ENCODE data around the gene ATXN10. TPM values are rescaled to one million over a fixed set of nuclear protein-coding genes. Genes with fewer than 3 reads are reported as not detected.

ATXN10 gene
- total RNA-seq, 1 donor from 2014 or later, result 110 TPM

- intact Hi-C loops (cut with micrococcal nuclease), result no loop called here
- Mint-ChIP-seq H3K9me3 (no peaks in the 10 kb centered on the region), H3K27ac (no peak overlapping the region)
Observed at GRCh38 chr22:45891021-45891421, 219.4 kb downstream of the ATXN10 start.

GRCh38 chr22:45891471-45891995, 219.9 kb downstream of the ATXN10 start:
- no peak for DNase-seq (ENCODE audit: low spot score)
- Mint-ChIP-seq H3K36me3 (ENCODE audit: low read depth) (no peaks in the 10 kb centered on the region), H3K4me3 (no peak overlapping the region), H3K9me3 (no peaks in the 10 kb centered on the region), H3K27me3 (ENCODE audit: insufficient read depth) (no peaks in the 10 kb centered on the region), H3K4me1 (ENCODE audit: low read depth) (no peaks in the 10 kb centered on the region), H3K27ac (no peak overlapping the region)
- intact Hi-C loops (cut with micrococcal nuclease), result no loop called here

More at GRCh38 chr22:45891021-45891421, 219.4 kb downstream of the ATXN10 start:
- Mint-ChIP-seq H3K4me3 (no peak overlapping the region), H3K4me1 (ENCODE audit: low read depth) (no peaks in the 10 kb centered on the region), H3K36me3 (ENCODE audit: low read depth) (no peaks in the 10 kb centered on the region), H3K27me3 (ENCODE audit: insufficient read depth) (no peaks in the 10 kb centered on the region)
- DNase-seq (ENCODE audit: low spot score), result no peak

- H3K9me3 Mint-ChIP-seq, result no peaks in the 10 kb centered on the region
- H3K27ac Mint-ChIP-seq, result no peak overlapping the region
- intact Hi-C loops (cut with micrococcal nuclease), result no loop called here
- no peak overlapping the region for H3K4me3 Mint-ChIP-seq
- H3K27me3 Mint-ChIP-seq (ENCODE audit: insufficient read depth), result no peaks in the 10 kb centered on the region
- no peaks in the 10 kb centered on the region for H3K4me1 Mint-ChIP-seq (ENCODE audit: low read depth)
- no peaks in the 10 kb centered on the region for H3K36me3 Mint-ChIP-seq (ENCODE audit: low read depth)
- DNase-seq (ENCODE audit: low spot score), result no peak
Observed at GRCh38 chr22:45891996-45892621, 220.5 kb downstream of the ATXN10 start.

GRCh38 chr22:45892681-45893461, 221.2 kb downstream of the ATXN10 start:
- Mint-ChIP-seq H3K9me3 (no peaks in the 10 kb centered on the region), H3K36me3 (ENCODE audit: low read depth) (no peaks in the 10 kb centered on the region), H3K27ac (no peak overlapping the region), H3K4me1 (ENCODE audit: low read depth) (no peaks in the 10 kb centered on the region), H3K27me3 (ENCODE audit: insufficient read depth) (no peaks in the 10 kb centered on the region), H3K4me3 (no peak overlapping the region)
- intact Hi-C loops (cut with micrococcal nuclease), result no loop called here
- DNase-seq (ENCODE audit: low spot score), result no peak

GRCh38 chr22:45893516-45893915, 221.9 kb downstream of the ATXN10 start:
- H3K4me1 Mint-ChIP-seq (ENCODE audit: low read depth), result no peaks in the 10 kb centered on the region
- H3K9me3 Mint-ChIP-seq, result no peaks in the 10 kb centered on the region
- no peak overlapping the region for H3K4me3 Mint-ChIP-seq
- no peaks in the 10 kb centered on the region for H3K36me3 Mint-ChIP-seq (ENCODE audit: low read depth)
- H3K27me3 Mint-ChIP-seq (ENCODE audit: insufficient read depth), result no peaks in the 10 kb centered on the region
- no peak overlapping the region for H3K27ac Mint-ChIP-seq
- intact Hi-C loops (cut with micrococcal nuclease), result no loop called here
- no peak for DNase-seq (ENCODE audit: low spot score)

Other genes starting within 250 kb of the ATXN10 start
- gene FBLN1, start 169.0 kb upstream of the ATXN10 start, total RNA-seq, result not detected in 2 replicates